HL-60 (cell line): Measurements from ENCODE around the gene GPER1.
"Not testable (repeated sequence)": the region's sequence is repeated elsewhere in the genome, so short reads cannot be mapped to it uniquely, and the experiment has no call there.

Experiments
- DNase-seq, 2 experiments: peaks; one replicate each; pipeline ENCODE4 v3.0.0-alpha.2; 2010 to 2020; ENCODE audit warnings: low read depth in 1 of 2, low spot score in 1 of 2
- H3K27ac ChIP-seq: fragments of 250-450 bp; sonication (Bioruptor Pico); replicated peaks from 2 replicates; pipeline ENCODE4 v1.5.1; 2020; ENCODE audit warnings: mild to moderate bottlenecking, moderate library complexity
- H3K27me3 ChIP-seq: fragments of 250-450 bp; sonication (Bioruptor Pico); 2 replicates; pipeline ENCODE4 v1.5.1; 2021; ENCODE audit warnings: mild to moderate bottlenecking, moderate library complexity; ENCODE audit not compliant: insufficient read depth, poor library complexity, severe bottlenecking
- H3K4me3 ChIP-seq: replicated peaks from 2 replicates; pipeline ENCODE4 v1.5.1; 2011; ENCODE audit warnings: mild to moderate bottlenecking, control low read depth, low read length; ENCODE audit not compliant: insufficient read depth
- CTCF ChIP-seq: IDR thresholded peaks from one replicate; pipeline ENCODE4 v1.5.1; 2011; ENCODE audit warnings: low read length, control low read depth, inconsistent platforms; ENCODE audit not compliant: insufficient read depth
- GABPA ChIP-seq: IDR thresholded peaks from 2 replicates; pipeline ENCODE4 v1.6.1; 2012; ENCODE audit warnings: low read depth
- POLR2AphosphoS5 ChIP-seq: IDR thresholded peaks from 2 replicates; pipeline ENCODE4 v1.6.1; 2012; ENCODE audit warnings: low read depth
- REST ChIP-seq: IDR thresholded peaks from 2 replicates; pipeline ENCODE4 v1.6.1; 2012; ENCODE audit warnings: low read depth; ENCODE audit not compliant: insufficient replicate concordance
- SPI1 ChIP-seq: IDR thresholded peaks from 2 replicates; pipeline ENCODE4 v1.6.1; 2012; ENCODE audit warnings: low read depth, mild to moderate bottlenecking, borderline replicate concordance

The GPER1 gene

GRCh38 chr7:1071731-1072254, 16.1 kb upstream of the GPER1 start:
- no peak for TF ChIP-seq CTCF
- no peak for TF ChIP-seq SPI1
- no peak for TF ChIP-seq GABPA
- TF ChIP-seq POLR2AphosphoS5 = no peak
- H3K27ac ChIP-seq = no peak overlapping the region
- no peaks in the 10 kb centered on the region for H3K27me3 ChIP-seq
- DNase-seq = no peak
- H3K4me3 ChIP-seq = no peak overlapping the region

- Histone ChIP-seq H3K27ac (no peak overlapping the region), H3K27me3 (no peaks in the 10 kb centered on the region), H3K4me3 (no peak overlapping the region)
- TF ChIP-seq GABPA (no peak), POLR2AphosphoS5 (no peak), SPI1 (no peak), CTCF (no peak), REST (no peak)
- DNase-seq = no peak
These were observed 14.6 kb upstream of the GPER1 start for GRCh38 chr7:1073142-1073977.

DNA sequence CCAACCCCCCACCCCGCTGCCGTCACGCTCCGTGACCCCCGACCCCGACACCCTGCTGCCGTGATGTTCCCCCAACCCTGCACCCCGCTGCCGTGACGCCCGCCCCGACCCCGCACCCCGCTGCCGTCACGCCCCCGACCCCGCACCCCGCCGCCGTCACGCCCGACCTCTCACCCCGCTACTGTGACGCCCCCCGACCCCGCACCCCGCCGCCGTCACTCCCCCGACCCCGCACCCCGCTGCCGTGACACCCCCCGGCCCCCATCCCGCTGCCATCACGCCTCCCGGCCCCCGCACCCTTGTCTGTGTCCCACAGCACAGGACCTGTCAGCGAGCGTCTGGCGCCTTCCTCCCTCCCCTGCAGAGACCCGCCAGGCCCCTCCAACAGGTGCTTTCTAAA, 13.9 kb upstream of the GPER1 start:
- not testable (repeated sequence) for DNase-seq, H3K27me3 ChIP-seq, H3K27ac ChIP-seq, H3K4me3 ChIP-seq

DNA sequence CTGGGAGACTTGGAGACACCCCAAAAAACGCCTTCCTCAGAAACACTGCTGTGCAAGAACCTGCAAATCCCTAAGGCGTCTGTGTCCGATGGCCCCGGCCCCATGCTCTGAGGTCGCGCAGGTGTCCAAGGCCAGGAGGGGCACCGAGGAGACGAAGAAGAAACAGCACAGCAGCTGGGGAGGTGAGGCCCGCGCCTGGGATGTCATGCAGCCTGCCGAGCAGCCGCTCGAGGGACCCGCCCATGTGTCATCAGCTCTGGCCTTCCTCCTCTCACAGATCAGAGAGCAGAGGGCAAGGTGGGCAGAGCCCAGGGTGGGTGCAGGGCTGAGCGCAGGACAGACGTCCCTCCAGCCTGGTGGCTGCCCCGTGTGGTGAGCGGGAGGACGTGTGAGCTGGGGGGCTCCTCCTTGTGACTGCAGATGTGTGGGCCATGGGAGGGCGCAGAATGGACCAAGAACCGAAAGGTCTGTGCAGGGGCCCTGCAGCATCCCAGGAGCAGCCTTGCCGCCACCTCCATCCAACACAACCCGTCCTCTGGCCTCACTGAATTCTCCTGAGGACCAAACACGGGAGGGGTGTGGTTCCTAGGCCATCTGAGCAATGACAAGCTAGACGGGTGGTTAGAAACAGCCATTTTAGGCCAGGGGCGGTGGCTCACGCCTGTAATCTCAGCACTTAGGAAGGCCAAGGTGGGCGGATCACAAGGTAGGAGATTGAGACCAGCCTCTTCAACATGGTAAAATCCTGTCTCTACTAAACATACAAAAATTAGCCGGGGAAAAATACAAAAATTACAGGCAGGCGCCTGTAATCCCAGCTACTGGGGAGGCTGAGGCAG, 13.1 kb upstream of the GPER1 start:
- no peak for TF ChIP-seq GABPA
- TF ChIP-seq POLR2AphosphoS5 = no peak
- no peak for TF ChIP-seq SPI1
- TF ChIP-seq CTCF = no peak
- TF ChIP-seq REST = no peak
- DNase-seq = no peak
- no peak overlapping the region for H3K27ac ChIP-seq
- H3K27me3 ChIP-seq = no peaks in the 10 kb centered on the region
- no peak overlapping the region for H3K4me3 ChIP-seq
